Measurements from ENCODE around the gene GYS1. TPM values are rescaled to one million over a fixed set of nuclear protein-coding genes. Genes with fewer than 3 reads are reported as not detected.
"Not testable (repeated sequence)": the region's sequence is repeated elsewhere in the genome, so short reads cannot be mapped to it uniquely, and the experiment has no call there.

GYS1 gene
- total and polyA plus RNA-seq, 8 donors: 13.0 to 63.6 (median 26.0) TPM

DNA sequence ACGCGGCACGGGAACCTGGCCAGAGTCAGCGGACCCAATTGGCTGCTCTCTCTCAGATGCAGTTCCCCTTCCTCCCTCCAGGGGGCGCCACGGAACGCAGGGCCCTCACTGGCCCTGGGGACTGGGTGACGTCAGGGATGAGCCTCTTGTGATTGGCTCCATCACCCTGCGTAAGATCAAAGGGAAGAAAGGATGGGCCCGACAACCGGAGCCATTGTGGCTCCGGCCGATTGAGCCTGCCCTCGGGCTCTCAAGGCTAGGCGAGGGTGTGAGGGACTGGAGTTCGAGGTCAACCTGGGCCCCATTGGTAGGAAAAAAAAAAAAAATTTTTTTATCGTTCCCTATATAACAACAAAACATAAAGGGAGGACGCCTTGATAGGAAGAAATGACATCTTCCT lies 43.7 kb upstream of the GYS1 start, which contains the start of gene CGB1:
TSS of gene CGB1 (minus strand) at position 81 of the 400 bp plus-strand sequence. CDS start 184 bp downstream, outside the sequence.
- H3K4me3 ChIP-seq; DNase-seq; H3K4me1 ChIP-seq; H3K27ac ChIP-seq; H3K9me3 ChIP-seq; H3K36me3 ChIP-seq; intact Hi-C loops (cut with DNase I; ENCODE audit: low total_unique reads); H3K27me3 ChIP-seq: not testable (repeated sequence)
- TF ChIP-seq, protein P1, sequence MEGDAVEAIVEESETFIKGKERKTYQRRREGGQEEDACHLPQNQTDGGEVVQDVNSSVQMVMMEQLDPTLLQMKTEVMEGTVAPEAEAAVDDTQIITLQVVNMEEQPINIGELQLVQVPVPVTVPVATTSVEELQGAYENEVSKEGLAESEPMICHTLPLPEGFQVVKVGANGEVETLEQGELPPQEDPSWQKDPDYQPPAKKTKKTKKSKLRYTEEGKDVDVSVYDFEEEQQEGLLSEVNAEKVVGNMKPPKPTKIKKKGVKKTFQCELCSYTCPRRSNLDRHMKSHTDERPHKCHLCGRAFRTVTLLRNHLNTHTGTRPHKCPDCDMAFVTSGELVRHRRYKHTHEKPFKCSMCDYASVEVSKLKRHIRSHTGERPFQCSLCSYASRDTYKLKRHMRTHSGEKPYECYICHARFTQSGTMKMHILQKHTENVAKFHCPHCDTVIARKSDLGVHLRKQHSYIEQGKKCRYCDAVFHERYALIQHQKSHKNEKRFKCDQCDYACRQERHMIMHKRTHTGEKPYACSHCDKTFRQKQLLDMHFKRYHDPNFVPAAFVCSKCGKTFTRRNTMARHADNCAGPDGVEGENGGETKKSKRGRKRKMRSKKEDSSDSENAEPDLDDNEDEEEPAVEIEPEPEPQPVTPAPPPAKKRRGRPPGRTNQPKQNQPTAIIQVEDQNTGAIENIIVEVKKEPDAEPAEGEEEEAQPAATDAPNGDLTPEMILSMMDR (IDR thresholded peaks at IDR 0.05): peak in 1 of 7 experiments; percentile 14
- WGBS, 5 donors: 50 to 56% (median 51%) methylated on average over 17 to 18 of the region's 18 CpGs

DNA sequence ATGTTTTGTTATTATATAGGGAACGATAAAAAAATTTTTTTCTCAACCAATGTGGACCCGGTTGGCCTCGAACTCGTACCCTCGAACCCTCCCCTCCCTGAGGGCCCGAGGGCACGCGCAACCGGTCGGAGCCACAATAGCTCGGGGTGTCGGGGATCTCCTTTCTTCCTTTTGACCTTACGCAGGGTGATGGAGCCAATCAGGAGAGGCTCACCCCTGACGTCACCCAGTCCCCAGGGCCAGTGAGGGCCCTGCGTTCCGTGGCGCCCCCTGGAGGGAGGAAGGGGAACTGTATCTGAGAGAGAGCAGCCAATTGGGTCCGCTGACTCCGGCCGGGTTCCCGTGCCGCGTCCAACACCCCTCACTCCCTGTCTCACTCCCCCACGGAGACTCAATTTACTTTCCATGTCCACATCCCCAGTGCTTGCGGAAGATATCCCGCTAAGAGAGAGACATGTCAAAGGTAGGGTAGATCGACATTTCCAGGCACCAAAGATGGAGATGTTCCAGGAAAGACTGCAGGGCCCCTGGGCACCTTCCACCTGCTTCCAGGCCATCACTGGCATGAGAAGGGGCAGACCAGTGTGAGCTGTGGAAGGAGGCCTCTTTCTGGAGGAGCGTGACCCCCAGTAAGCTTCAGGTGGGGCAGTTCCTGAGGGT lies 38.7 kb upstream of the GYS1 start, which contains the start of gene CGB2:
TSS of gene CGB2 (plus strand) at position 249 of the 660 bp plus-strand sequence. CDS start at position 455, 206 bp downstream.
- H3K4me3 ChIP-seq; H3K36me3 ChIP-seq; DNase-seq; H3K27me3 ChIP-seq; H3K9me3 ChIP-seq; H3K4me1 ChIP-seq; H3K27ac ChIP-seq; intact Hi-C loops (cut with DNase I; ENCODE audit: low total_unique reads): not testable (repeated sequence)
- WGBS, 5 donors: 18 to 29% (median 26%) methylated on average over 24 to 28 of the region's 28 CpGs

DNA sequence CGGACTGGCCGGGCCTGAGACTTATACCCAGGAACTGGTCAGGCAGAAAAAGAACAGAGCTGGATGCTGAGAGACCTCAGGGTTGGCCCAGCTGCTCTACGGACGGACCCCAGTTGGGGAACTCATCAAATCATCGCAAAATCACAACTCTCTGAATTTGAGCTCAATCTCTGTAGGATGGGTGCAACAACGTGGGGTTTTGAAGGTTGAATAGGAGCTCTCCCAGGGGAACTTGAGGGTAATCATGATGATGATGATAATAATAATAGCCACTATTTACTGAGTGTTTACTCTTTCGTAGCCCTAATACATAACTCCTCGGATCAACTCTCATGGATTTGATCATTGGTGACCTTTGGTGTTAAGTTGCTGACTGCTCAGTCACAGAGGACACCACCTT lies 37.2 kb upstream of the GYS1 start:
- H3K27me3 ChIP-seq; intact Hi-C loops (cut with DNase I; ENCODE audit: low total_unique reads): not testable (repeated sequence)

DNA sequence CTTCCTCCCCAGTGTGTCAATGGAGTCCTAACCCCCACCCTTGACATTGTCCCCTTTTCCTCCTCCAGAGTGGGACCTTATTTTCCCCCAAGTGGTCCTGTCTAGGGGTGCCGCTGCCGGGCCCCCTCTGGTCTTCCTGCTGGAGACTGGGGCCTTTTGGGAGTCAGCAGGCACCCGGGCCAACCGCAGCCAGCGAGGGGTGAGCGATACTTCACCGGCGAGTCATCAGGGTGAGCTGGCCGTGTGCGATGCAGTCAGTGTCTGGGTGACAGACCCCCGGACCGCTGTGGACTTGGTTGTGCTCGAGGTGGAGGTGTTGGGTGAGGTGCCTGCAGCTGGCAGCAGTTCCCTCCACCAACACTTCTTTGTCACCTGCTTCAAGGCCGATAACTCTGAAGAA lies 36.6 kb upstream of the GYS1 start:
- DNase-seq; H3K27me3 ChIP-seq; H3K9me3 ChIP-seq; H3K4me1 ChIP-seq; H3K36me3 ChIP-seq; intact Hi-C loops (cut with DNase I; ENCODE audit: low total_unique reads); H3K4me3 ChIP-seq; H3K27ac ChIP-seq: not testable (repeated sequence)
- WGBS, 5 donors: 80 to 88% (median 87%) methylated on average over 6 to 14 of the region's 14 CpGs

More for the DNA sequence above, 37.2 kb upstream of the GYS1 start:
- not testable (repeated sequence) for H3K27ac ChIP-seq, H3K9me3 ChIP-seq, DNase-seq, H3K4me1 ChIP-seq, H3K4me3 ChIP-seq, H3K36me3 ChIP-seq
- 80 to 98% (median 92%) methylated on average over 3 to 6 of the region's 8 CpGs for WGBS, 5 donors

DNA sequence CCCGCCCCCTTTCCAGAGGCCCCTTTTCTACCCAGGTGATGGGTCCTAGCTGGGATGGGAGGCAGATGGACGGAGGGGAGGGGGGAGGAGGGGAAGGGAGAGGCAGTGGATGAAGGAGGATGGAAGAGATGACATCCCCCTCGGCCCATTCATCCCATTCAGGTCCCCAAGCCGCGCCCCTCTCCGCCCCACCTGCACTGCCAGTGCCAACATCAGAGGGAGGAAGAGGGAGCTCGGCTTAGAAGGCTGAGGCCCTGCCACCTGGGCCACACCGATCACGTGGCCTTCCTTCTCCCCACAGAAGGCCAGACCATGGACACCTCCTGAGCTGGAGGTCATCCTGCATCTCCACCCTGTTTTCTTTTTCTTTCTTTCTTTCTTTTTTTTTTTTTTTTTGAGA lies 35.6 kb upstream of the GYS1 start:
- H3K27me3 ChIP-seq; H3K27ac ChIP-seq; H3K9me3 ChIP-seq; H3K4me3 ChIP-seq; DNase-seq; H3K36me3 ChIP-seq; H3K4me1 ChIP-seq; intact Hi-C loops (cut with DNase I; ENCODE audit: low total_unique reads): not testable (repeated sequence)
- 57 to 83% (median 68%) methylated on average over 3 to 9 of the region's 9 CpGs for WGBS, 5 donors

DNA sequence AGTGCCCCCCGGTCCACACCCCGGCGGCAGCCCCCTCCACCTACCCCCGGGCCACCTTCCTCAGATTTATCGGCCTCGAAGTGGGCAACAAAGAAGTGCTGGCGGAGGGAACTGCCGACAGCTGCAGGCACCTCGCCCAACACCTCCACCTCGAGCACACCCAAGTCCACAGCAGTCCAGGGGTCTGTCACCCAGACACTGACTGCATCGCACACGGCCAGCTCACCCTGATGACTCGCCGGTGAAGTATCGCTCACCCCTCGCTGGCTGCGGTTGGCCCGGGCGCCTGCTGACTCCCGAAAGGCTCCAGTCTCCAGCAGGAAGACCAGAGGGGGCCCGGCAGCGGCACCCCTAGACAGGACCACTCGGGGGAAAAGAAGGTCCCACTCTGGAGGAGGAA lies 32.5 kb upstream of the GYS1 start:
- H3K4me1 ChIP-seq; H3K9me3 ChIP-seq; H3K4me3 ChIP-seq; H3K36me3 ChIP-seq; DNase-seq; intact Hi-C loops (cut with DNase I; ENCODE audit: low total_unique reads); H3K27ac ChIP-seq: not testable (repeated sequence)
- WGBS, 5 donors: 78 to 85% (median 83%) methylated on average over 10 to 23 of the region's 23 CpGs
- peaks cover 0 to 14% (median 0%) of the 10 kb centered on the region in 3 donors for H3K27me3 ChIP-seq

DNA sequence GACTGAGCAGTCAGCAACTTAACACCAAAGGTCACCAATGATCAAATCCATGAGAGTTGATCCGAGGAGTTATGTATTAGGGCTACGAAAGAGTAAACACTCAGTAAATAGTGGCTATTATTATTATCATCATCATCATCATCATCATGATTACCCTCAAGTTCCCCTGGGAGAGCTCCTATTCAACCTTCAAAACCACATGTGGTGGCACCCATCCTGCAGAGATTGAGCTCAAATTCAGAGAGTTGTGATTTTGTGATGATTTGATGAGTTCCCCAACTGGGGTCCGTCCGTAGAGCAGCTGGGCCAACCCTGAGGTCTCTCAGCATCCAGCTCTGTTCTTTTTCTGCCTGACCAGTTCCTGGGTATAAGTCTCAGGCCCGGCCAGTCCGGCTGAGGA lies 32.0 kb upstream of the GYS1 start:
- H3K27ac ChIP-seq; H3K36me3 ChIP-seq; H3K4me3 ChIP-seq; H3K9me3 ChIP-seq; DNase-seq; intact Hi-C loops (cut with DNase I; ENCODE audit: low total_unique reads); H3K4me1 ChIP-seq: not testable (repeated sequence)
- H3K27me3 ChIP-seq: peaks cover 0 to 19% (median 4%) of the 10 kb centered on the region in 3 donors
- WGBS, 5 donors: 81 to 95% (median 82%) methylated on average over 3 to 4 of the region's 6 CpGs

DNA sequence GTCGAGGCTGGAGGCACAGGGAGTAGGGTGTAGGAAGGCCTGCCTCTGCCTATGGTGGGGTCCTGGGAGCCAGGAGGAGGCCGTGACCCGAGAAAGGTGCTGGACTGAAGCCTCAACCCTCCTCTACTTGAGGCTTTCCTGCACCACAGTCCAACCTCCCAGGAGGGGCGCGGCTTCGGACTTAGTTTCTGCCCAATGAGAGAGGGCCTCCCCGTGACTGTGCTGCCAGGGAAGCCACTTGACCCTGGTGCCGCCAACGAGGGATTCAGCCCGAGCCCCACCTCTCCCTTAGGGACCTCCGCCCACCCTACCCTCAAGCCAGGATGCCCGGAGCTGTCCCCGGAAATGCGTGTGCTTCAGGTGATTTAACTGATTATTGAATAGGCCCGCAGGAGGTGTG lies 31.1 kb upstream of the GYS1 start, which contains the start of gene CGB3:
TSS of gene CGB3 (minus strand) at position 101 of the 400 bp plus-strand sequence. CDS start 362 bp downstream, outside the sequence.
- H3K4me1 ChIP-seq; H3K27ac ChIP-seq; H3K9me3 ChIP-seq; intact Hi-C loops (cut with DNase I; ENCODE audit: low total_unique reads); H3K36me3 ChIP-seq; DNase-seq; H3K4me3 ChIP-seq: not testable (repeated sequence)
- 42 to 74% (median 60%) methylated on average over 5 to 13 of the region's 15 CpGs; no CpG with 5 or more reads in 1 of the 5 donors for whole genome bisulfite sequencing, 5 donors
- H3K27me3 ChIP-seq: peaks cover 0 to 28% (median 10%) of the 10 kb centered on the region in 3 donors

Data from stomach (tissue), 9 donors.